ENCODE data around the gene GPC5.

The GPC5 gene

GRCh38 chr13:91698308-91698707 lies 299.9 kb downstream of the GPC5 start:
- ChIA-PET CTCF (no interaction called here), POLR2A (no interaction called here)
- no peak for DNase-seq (ENCODE audit: extremely low spot score)
- TF ChIP-seq CTBP1 (IDR thresholded peaks at IDR 0.05; ENCODE audit: borderline replicate concordance) (no peak), NFRKB (IDR thresholded peaks at IDR 0.05) (no peak), FOXM1 (IDR thresholded peaks at IDR 0.05; ENCODE audit: borderline replicate concordance) (no peak), ZNF384 (IDR thresholded peaks at IDR 0.05) (no peak), L3MBTL2 (conservative IDR thresholded peaks at IDR 0.05) (no peak), LEF1 (IDR thresholded peaks at IDR 0.05; ENCODE audit: borderline replicate concordance) (no peak), PKNOX1 (IDR thresholded peaks at IDR 0.05) (no peak), TARDBP (IDR thresholded peaks at IDR 0.05) (no peak), HDGF (IDR thresholded peaks at IDR 0.05; ENCODE audit: borderline replicate concordance) (no peak), BHLHE40 (IDR thresholded peaks at IDR 0.05; ENCODE audit: borderline replicate concordance) (no peak), FOXA1 (IDR thresholded peaks at IDR 0.05) (no peak), ARNT (IDR thresholded peaks at IDR 0.05) (no peak), SP1 (IDR thresholded peaks at IDR 0.05) (no peak), FOXK2 (IDR thresholded peaks at IDR 0.05) (no peak), ELF4 (IDR thresholded peaks at IDR 0.05) (no peak), SUZ12 (IDR thresholded peaks at IDR 0.05) (no peak)

- ChIA-PET CTCF (interaction anchor here (0.6 kb wide), 1 partner anchor 19 kb away, joined by 3 read pairs; no protein-coding TSS in a partner anchor), POLR2A (no interaction called here)
- DNase-seq (ENCODE audit: extremely low spot score): no peak
- TF ChIP-seq SP1 (IDR thresholded peaks at IDR 0.05) (no peak), NFRKB (IDR thresholded peaks at IDR 0.05) (no peak), LEF1 (IDR thresholded peaks at IDR 0.05; ENCODE audit: borderline replicate concordance) (no peak), FOXA1 (IDR thresholded peaks at IDR 0.05) (no peak), SUZ12 (IDR thresholded peaks at IDR 0.05) (no peak), PKNOX1 (IDR thresholded peaks at IDR 0.05) (no peak)
These were observed 300.3 kb downstream of the GPC5 start for GRCh38 chr13:91698767-91699166.

- ChIA-PET CTCF (interaction anchor here (0.8 kb wide), 1 partner anchor 38 kb away, joined by 4 read pairs; no protein-coding TSS in a partner anchor), POLR2A (no interaction called here)
- DNase-seq (ENCODE audit: extremely low spot score): no peak
- TF ChIP-seq LEF1 (IDR thresholded peaks at IDR 0.05; ENCODE audit: borderline replicate concordance) (no peak), ARNT (IDR thresholded peaks at IDR 0.05) (no peak)
These were observed 301.4 kb downstream of the GPC5 start for GRCh38 chr13:91699863-91700262.

GRCh38 chr13:91701975-91702374 lies 303.6 kb downstream of the GPC5 start:
- CTCF ChIA-PET: no interaction called here
- TF ChIP-seq FOXM1 (IDR thresholded peaks at IDR 0.05; ENCODE audit: borderline replicate concordance) (no peak), FOXK2 (IDR thresholded peaks at IDR 0.05) (no peak), LEF1 (IDR thresholded peaks at IDR 0.05; ENCODE audit: borderline replicate concordance) (no peak), BHLHE40 (IDR thresholded peaks at IDR 0.05; ENCODE audit: borderline replicate concordance) (no peak), ARNT (IDR thresholded peaks at IDR 0.05) (no peak), ZNF384 (IDR thresholded peaks at IDR 0.05) (no peak), HDGF (IDR thresholded peaks at IDR 0.05; ENCODE audit: borderline replicate concordance) (no peak), SP1 (IDR thresholded peaks at IDR 0.05) (no peak), PKNOX1 (IDR thresholded peaks at IDR 0.05) (no peak), FOXA1 (IDR thresholded peaks at IDR 0.05) (no peak), CTBP1 (IDR thresholded peaks at IDR 0.05; ENCODE audit: borderline replicate concordance) (no peak), L3MBTL2 (conservative IDR thresholded peaks at IDR 0.05) (no peak), NFRKB (IDR thresholded peaks at IDR 0.05) (no peak), ELF4 (IDR thresholded peaks at IDR 0.05) (no peak), TARDBP (IDR thresholded peaks at IDR 0.05) (no peak), SUZ12 (IDR thresholded peaks at IDR 0.05) (no peak)
- POLR2A ChIA-PET: no interaction called here
- DNase-seq (ENCODE audit: extremely low spot score): no peak

- DNase-seq (ENCODE audit: extremely low spot score): no peak
- POLR2A ChIA-PET: interaction anchor here (0.7 kb wide), 1 partner anchor 20 kb away, joined by 3 read pairs; no protein-coding TSS in a partner anchor
- TF ChIP-seq SUZ12 (IDR thresholded peaks at IDR 0.05) (no peak), ELF4 (IDR thresholded peaks at IDR 0.05) (no peak), HDGF (IDR thresholded peaks at IDR 0.05; ENCODE audit: borderline replicate concordance) (no peak), ZNF384 (IDR thresholded peaks at IDR 0.05) (no peak), CTBP1 (IDR thresholded peaks at IDR 0.05; ENCODE audit: borderline replicate concordance) (no peak), PKNOX1 (IDR thresholded peaks at IDR 0.05) (no peak), FOXM1 (IDR thresholded peaks at IDR 0.05; ENCODE audit: borderline replicate concordance) (no peak), ARNT (IDR thresholded peaks at IDR 0.05) (no peak), BHLHE40 (IDR thresholded peaks at IDR 0.05; ENCODE audit: borderline replicate concordance) (no peak), FOXK2 (IDR thresholded peaks at IDR 0.05) (no peak), NFRKB (IDR thresholded peaks at IDR 0.05) (no peak), TARDBP (IDR thresholded peaks at IDR 0.05) (no peak), L3MBTL2 (conservative IDR thresholded peaks at IDR 0.05) (no peak), FOXA1 (IDR thresholded peaks at IDR 0.05) (no peak)
These were observed 304.0 kb downstream of the GPC5 start for GRCh38 chr13:91702411-91702810.

GRCh38 chr13:91704398-91704797 lies 306.0 kb downstream of the GPC5 start:
- CTCF ChIA-PET: no interaction called here
- POLR2A ChIA-PET: no interaction called here
- TF ChIP-seq NFRKB (IDR thresholded peaks at IDR 0.05) (no peak), ARNT (IDR thresholded peaks at IDR 0.05) (no peak), ZNF384 (IDR thresholded peaks at IDR 0.05) (no peak), SP1 (IDR thresholded peaks at IDR 0.05) (no peak), FOXM1 (IDR thresholded peaks at IDR 0.05; ENCODE audit: borderline replicate concordance) (no peak), LEF1 (IDR thresholded peaks at IDR 0.05; ENCODE audit: borderline replicate concordance) (no peak), FOXK2 (IDR thresholded peaks at IDR 0.05) (no peak), L3MBTL2 (conservative IDR thresholded peaks at IDR 0.05) (no peak), TARDBP (IDR thresholded peaks at IDR 0.05) (no peak), ELF4 (IDR thresholded peaks at IDR 0.05) (no peak), CTBP1 (IDR thresholded peaks at IDR 0.05; ENCODE audit: borderline replicate concordance) (no peak), PKNOX1 (IDR thresholded peaks at IDR 0.05) (no peak), HDGF (IDR thresholded peaks at IDR 0.05; ENCODE audit: borderline replicate concordance) (no peak), SUZ12 (IDR thresholded peaks at IDR 0.05) (no peak), BHLHE40 (IDR thresholded peaks at IDR 0.05; ENCODE audit: borderline replicate concordance) (no peak), FOXA1 (IDR thresholded peaks at IDR 0.05) (no peak)
- no peak for DNase-seq (ENCODE audit: extremely low spot score)

More at GRCh38 chr13:91702411-91702810, 304.0 kb downstream of the GPC5 start:
- CTCF ChIA-PET: no interaction called here

Measured in HEK293T (cell line).